Astrocyte (in vitro differentiated cells and primary cell): Measurements from ENCODE around the gene ANTXR1. TPM values are rescaled to one million over a fixed set of nuclear protein-coding genes. Genes with fewer than 3 reads are reported as not detected.
A peak's percentile ranks its signal among the peaks of the same experiment; 100 is the strongest.

Experiments used
- DNase-seq: peaks from one replicate; pipeline ENCODE4 v3.0.0-alpha.2; 2010; ENCODE audit warnings: low read depth
- FAIRE-seq: peaks from 2 replicates; lab custom pipeline; 2011; peaks lifted over from hg19 to GRCh38; lab: Jason Lieb, UNC
- H2AFZ ChIP-seq: 2 replicates; pipeline ENCODE4 v1.6.0; 2012; ENCODE audit warnings: low read depth, low read length, inconsistent platforms
- H3K27ac ChIP-seq: 2 replicates; pipeline ENCODE4 v1.5.1; 2011; ENCODE audit warnings: low read depth, low read length, inconsistent platforms
- H3K27me3 ChIP-seq: 2 replicates; pipeline ENCODE4 v1.6.0; 2011; ENCODE audit warnings: low read length, inconsistent platforms; ENCODE audit not compliant: insufficient read depth
- H3K36me3 ChIP-seq: 2 replicates; pipeline ENCODE4 v1.5.1; 2011; ENCODE audit warnings: low read length, inconsistent platforms; ENCODE audit not compliant: insufficient read depth
- H3K4me1 ChIP-seq: 2 replicates; pipeline ENCODE4 v1.5.1; 2011; ENCODE audit warnings: low read length, inconsistent platforms; ENCODE audit not compliant: insufficient read depth
- H3K4me2 ChIP-seq: 2 replicates; pipeline ENCODE4 v1.6.0; 2012; ENCODE audit warnings: low read length, inconsistent platforms
- H3K4me3 ChIP-seq: 2 replicates; pipeline ENCODE4 v1.5.1; 2011; ENCODE audit warnings: low read depth, mild to moderate bottlenecking, low read length, inconsistent platforms; ENCODE audit not compliant: insufficient read depth
- H3K79me2 ChIP-seq: 2 replicates; pipeline ENCODE4 v1.6.0; 2012; ENCODE audit warnings: mild to moderate bottlenecking, low read length, inconsistent platforms; ENCODE audit not compliant: insufficient read depth
- H3K9ac ChIP-seq: 2 replicates; pipeline ENCODE4 v1.6.0; 2012; ENCODE audit warnings: mild to moderate bottlenecking, low read length, inconsistent platforms
- H3K9me3 ChIP-seq: 2 replicates; pipeline ENCODE4 v1.5.1; 2012; ENCODE audit warnings: low read depth, mild to moderate bottlenecking, low read length, inconsistent platforms; ENCODE audit not compliant: insufficient read depth
- H4K20me1 ChIP-seq: 2 replicates; pipeline ENCODE4 v1.6.0; 2012; ENCODE audit warnings: low read length, inconsistent platforms; ENCODE audit not compliant: insufficient read depth
- H3K27ac Mint-ChIP-seq: one replicate; pipeline ENCODE4 v1.8.0; 2021; ENCODE audit warnings: mild to moderate bottlenecking, mixed read lengths; ENCODE audit not compliant: unreplicated experiment
- H3K27me3 Mint-ChIP-seq: one replicate; pipeline ENCODE4 v1.8.0; 2021; ENCODE audit warnings: low read depth, mixed read lengths; ENCODE audit not compliant: unreplicated experiment
- H3K36me3 Mint-ChIP-seq: one replicate; pipeline ENCODE4 v1.8.0; 2021; ENCODE audit warnings: low read depth, mixed read lengths; ENCODE audit not compliant: unreplicated experiment
- H3K4me1 Mint-ChIP-seq: one replicate; pipeline ENCODE4 v1.8.0; 2021; ENCODE audit warnings: low read depth, mixed read lengths; ENCODE audit not compliant: unreplicated experiment
- H3K4me3 Mint-ChIP-seq: one replicate; pipeline ENCODE4 v1.8.0; 2021; ENCODE audit warnings: mild to moderate bottlenecking, moderate library complexity, mixed read lengths; ENCODE audit not compliant: unreplicated experiment
- H3K9me3 Mint-ChIP-seq: one replicate; pipeline ENCODE4 v1.8.0; 2021; ENCODE audit warnings: mild to moderate bottlenecking, mixed read lengths; ENCODE audit not compliant: unreplicated experiment
- CTCF ChIP-seq: IDR thresholded peaks from 2 replicates; pipeline ENCODE4 v1.5.1; 2011; ENCODE audit warnings: low read depth, mild to moderate bottlenecking, inconsistent platforms, low read length, moderate library complexity; ENCODE audit not compliant: insufficient read depth
- EZH2 ChIP-seq: IDR thresholded peaks from 2 replicates; pipeline ENCODE4 v1.6.1; 2012; ENCODE audit warnings: mild to moderate bottlenecking, low read length, inconsistent platforms; ENCODE audit not compliant: insufficient read depth
- total RNA-seq: library from RNA; stranded (reverse); gene quantifications from 2 replicates; pipeline ENCODE4 v1.2.1, GENCODE V29; 2021

ANTXR1 gene
- total RNA-seq, 1 donor from 2014 or later, result 67.8 TPM

GRCh38 chr2:69097891-69098655 is 85.1 kb downstream of the ANTXR1 start:
- Histone ChIP-seq H2AFZ (no peak overlapping the region), H3K27ac (no peak overlapping the region), H3K9me3 (no peaks in the 10 kb centered on the region), H3K4me3 (no peak overlapping the region), H3K9ac (no peak overlapping the region), H3K4me1 (peaks cover 8% of the 10 kb centered on the region), H3K36me3 (peaks cover 14% of the 10 kb centered on the region), H4K20me1 (no peaks in the 10 kb centered on the region), H3K27me3 (no peaks in the 10 kb centered on the region), H3K4me2 (no peak overlapping the region), H3K79me2 (no peaks in the 10 kb centered on the region)
- peak; percentile 46 for DNase-seq
- no peak for FAIRE-seq
- Mint-ChIP-seq H3K27me3 (no peaks in the 10 kb centered on the region), H3K36me3 (peaks cover 4% of the 10 kb centered on the region), H3K27ac (peak overlapping the region; percentile 15), H3K9me3 (no peaks in the 10 kb centered on the region), H3K4me1 (peaks cover 50% of the 10 kb centered on the region), H3K4me3 (no peak overlapping the region)
- TF ChIP-seq CTCF (no peak), EZH2 (no peak)

DNA sequence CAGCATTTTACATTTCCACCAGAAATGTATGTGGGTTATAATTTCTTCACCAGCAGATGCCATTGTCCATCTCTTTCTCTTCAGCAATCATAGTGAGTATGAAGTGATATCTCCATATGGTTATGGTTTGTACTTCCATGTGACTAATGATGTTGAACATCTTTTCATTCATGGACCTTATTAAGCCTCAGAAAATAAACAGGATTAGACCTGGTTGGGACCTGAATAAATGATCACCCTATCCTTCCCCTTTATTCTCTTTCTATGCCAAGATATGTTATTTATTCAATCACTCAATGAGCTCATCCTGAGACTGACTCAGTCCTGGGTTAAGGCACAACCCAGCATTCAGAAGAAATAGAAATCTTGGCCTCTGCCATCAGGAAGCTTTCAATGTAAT is 86.6 kb downstream of the ANTXR1 start:
- Histone ChIP-seq H3K9me3 (no peaks in the 10 kb centered on the region), H2AFZ (no peak overlapping the region), H3K27ac (no peak overlapping the region), H3K36me3 (peaks cover 20% of the 10 kb centered on the region), H3K9ac (no peak overlapping the region), H3K79me2 (no peaks in the 10 kb centered on the region), H3K4me3 (no peak overlapping the region), H3K4me1 (peaks cover 8% of the 10 kb centered on the region), H4K20me1 (no peaks in the 10 kb centered on the region), H3K4me2 (no peak overlapping the region), H3K27me3 (no peaks in the 10 kb centered on the region)
- TF ChIP-seq EZH2 (no peak), CTCF (no peak)
- Mint-ChIP-seq H3K4me1 (peaks cover 44% of the 10 kb centered on the region), H3K27me3 (no peaks in the 10 kb centered on the region), H3K27ac (no peak overlapping the region), H3K36me3 (peaks cover 13% of the 10 kb centered on the region), H3K9me3 (no peaks in the 10 kb centered on the region), H3K4me3 (no peak overlapping the region)
- FAIRE-seq (peak; percentile 69), DNase-seq (peak; percentile 44)

GRCh38 chr2:69100220-69100723 is 87.3 kb downstream of the ANTXR1 start:
- Histone ChIP-seq H3K36me3 (peaks cover 20% of the 10 kb centered on the region), H3K4me3 (no peak overlapping the region), H3K9me3 (no peaks in the 10 kb centered on the region), H3K27ac (no peak overlapping the region), H3K79me2 (no peaks in the 10 kb centered on the region), H3K4me2 (no peak overlapping the region), H4K20me1 (no peaks in the 10 kb centered on the region), H3K27me3 (no peaks in the 10 kb centered on the region), H2AFZ (no peak overlapping the region), H3K9ac (no peak overlapping the region), H3K4me1 (peaks cover 8% of the 10 kb centered on the region)
- H3K4me1 Mint-ChIP-seq, result peaks cover 37% of the 10 kb centered on the region
- H3K27ac Mint-ChIP-seq, result no peak overlapping the region
- H3K9me3 Mint-ChIP-seq, result no peaks in the 10 kb centered on the region
- H3K27me3 Mint-ChIP-seq, result no peaks in the 10 kb centered on the region
- H3K36me3 Mint-ChIP-seq, result peaks cover 14% of the 10 kb centered on the region
- DNase-seq, result no peak
- H3K4me3 Mint-ChIP-seq, result no peak overlapping the region
- FAIRE-seq, result no peak
- no peak for TF ChIP-seq EZH2
- no peak for TF ChIP-seq CTCF
